GM13977 (cell line): ENCODE measurements around the gene CHRDL1.
"Not testable (repeated sequence)": the region's sequence is repeated elsewhere in the genome, so short reads cannot be mapped to it uniquely, and the experiment has no call there.

Experiments used
- DNase-seq: peaks from one replicate; pipeline ENCODE4 v3.0.0; 2012; ENCODE audit warnings: low spot score
- CTCF ChIP-seq: IDR thresholded peaks from 2 replicates; pipeline ENCODE4 v1.5.1; 2012; ENCODE audit warnings: mild to moderate bottlenecking, control low read depth; ENCODE audit not compliant: insufficient read depth; ENCODE audit errors: extremely low read depth, missing control alignments
- in situ Hi-C: fragments of 300-500 bp; cut with MboI; formaldehyde crosslinking; loops from one replicate; pipeline ENCODE4 v1.12.0; 2022; ENCODE audit warnings: low sequenced_read_pairs, low pct_unique_long_range_greater_than_20kb, mixed read lengths, inconsistent platforms; ENCODE audit not compliant: unreplicated experiment

CHRDL1 gene

GRCh38 chrX:110675886-110676285 is 119.7 kb downstream of the CHRDL1 start:
- TF ChIP-seq CTCF, result no peak
- in situ Hi-C loops, result no loop called here
- DNase-seq, result no peak

GRCh38 chrX:110671068-110671803 is 124.4 kb downstream of the CHRDL1 start:
- TF ChIP-seq CTCF, result no peak
- no peak for DNase-seq
- in situ Hi-C loops, result no loop called here

GRCh38 chrX:110669572-110669971 is 126.0 kb downstream of the CHRDL1 start:
- no peak for DNase-seq
- in situ Hi-C loops, result no loop called here
- TF ChIP-seq CTCF, result no peak

- no peak for DNase-seq
- no peak for TF ChIP-seq CTCF
- in situ Hi-C loops, result no loop called here
Observed at GRCh38 chrX:110667706-110668105, 127.9 kb downstream of the CHRDL1 start.

GRCh38 chrX:110665223-110666002 is 130.2 kb downstream of the CHRDL1 start:
- peak; percentile 66 for TF ChIP-seq CTCF
- in situ Hi-C loops, result no loop called here
- DNase-seq, result peak; percentile 8

GRCh38 chrX:110657073-110657472 is 138.5 kb downstream of the CHRDL1 start:
- TF ChIP-seq CTCF, result no peak
- no peak for DNase-seq
- in situ Hi-C loops, result no loop called here

GRCh38 chrX:110654280-110654679 is 141.3 kb downstream of the CHRDL1 start:
- DNase-seq, in situ Hi-C loops: not testable (repeated sequence)
